Fibroblast of peridontal ligament (primary cell): Measurements from ENCODE around the gene PAXX.

ENCODE experiments used
- DNase-seq: peaks from one replicate; pipeline ENCODE4 v3.0.0-alpha.2; 2010; ENCODE audit errors: extremely low read depth

PAXX gene

GRCh38 chr9:136953771-136954269 is 38.4 kb upstream of the PAXX start:
- no peak for DNase-seq

GRCh38 chr9:136954270-136955083 is 37.7 kb upstream of the PAXX start:
- no peak for DNase-seq

GRCh38 chr9:136955202-136955942 is 36.9 kb upstream of the PAXX start:
- DNase-seq = no peak

GRCh38 chr9:136955943-136956335 is 36.3 kb upstream of the PAXX start:
- no peak for DNase-seq

- no peak for DNase-seq
These were observed 35.6 kb upstream of the PAXX start for GRCh38 chr9:136956604-136957003.

- DNase-seq = no peak
These were observed 34.8 kb upstream of the PAXX start for GRCh38 chr9:136957461-136957860.

- no peak for DNase-seq
These were observed 34.3 kb upstream of the PAXX start for GRCh38 chr9:136957901-136958300.

GRCh38 chr9:136958473-136958872 is 33.7 kb upstream of the PAXX start:
- DNase-seq = no peak

GRCh38 chr9:136958898-136959850 is 33.0 kb upstream of the PAXX start:
- no peak for DNase-seq

- DNase-seq = no peak
These were observed 31.8 kb upstream of the PAXX start for GRCh38 chr9:136960212-136960937.

GRCh38 chr9:136960938-136961275 is 31.3 kb upstream of the PAXX start:
- DNase-seq = no peak

GRCh38 chr9:136961279-136962065 is 30.8 kb upstream of the PAXX start:
- DNase-seq = no peak

GRCh38 chr9:136962163-136962562 is 30.1 kb upstream of the PAXX start:
- no peak for DNase-seq

- DNase-seq = no peak
These were observed 29.4 kb upstream of the PAXX start for GRCh38 chr9:136962701-136963248.

GRCh38 chr9:136963341-136963740 is 28.9 kb upstream of the PAXX start:
- DNase-seq = no peak

GRCh38 chr9:136963751-136964150 is 28.5 kb upstream of the PAXX start:
- DNase-seq = no peak

GRCh38 chr9:136964171-136964689 is 28.0 kb upstream of the PAXX start:
- no peak for DNase-seq

- DNase-seq = no peak
These were observed 27.3 kb upstream of the PAXX start for GRCh38 chr9:136964833-136965422.

GRCh38 chr9:136965771-136966484 is 26.3 kb upstream of the PAXX start:
- no peak for DNase-seq
